Endodermal cell (in vitro differentiated cells): ENCODE measurements around the gene AVPR1B. TPM values are rescaled to one million over a fixed set of nuclear protein-coding genes. Genes with fewer than 3 reads are reported as not detected.

ENCODE experiments used
- DNase-seq: peaks from one replicate; pipeline ENCODE4 v3.0.0-alpha.2; 2017
- H3K27ac ChIP-seq: 2 replicates; pipeline ENCODE4 v1.5.1; 2013; ENCODE audit warnings: mild to moderate bottlenecking, low read depth, low read length, moderate library complexity
- H3K27me3 ChIP-seq: 2 replicates; pipeline ENCODE4 v1.6.1; 2013; ENCODE audit warnings: mild to moderate bottlenecking, low read length, moderate library complexity; ENCODE audit not compliant: insufficient read depth, control insufficient read depth, poor library complexity, severe bottlenecking
- H3K36me3 ChIP-seq: 2 replicates; pipeline ENCODE4 v1.7.0; 2013; ENCODE audit warnings: mild to moderate bottlenecking, low read length, moderate library complexity; ENCODE audit not compliant: control insufficient read depth, insufficient read depth
- H3K4me1 ChIP-seq: one replicate; pipeline ENCODE4 v1.7.0; 2013; ENCODE audit warnings: low read length; ENCODE audit not compliant: control insufficient read depth, insufficient read depth
- H3K4me3 ChIP-seq: 2 replicates; pipeline ENCODE4 v1.5.1; 2013; ENCODE audit warnings: mild to moderate bottlenecking, low read length, moderate library complexity
- H3K9ac ChIP-seq: 2 replicates; pipeline ENCODE4 v1.6.1; 2013; ENCODE audit warnings: mild to moderate bottlenecking, low read length, moderate library complexity; ENCODE audit not compliant: poor library complexity, severe bottlenecking; ENCODE audit errors: extremely low read depth
- H3K9me3 ChIP-seq: 2 replicates; pipeline ENCODE4 v1.6.1; 2013; ENCODE audit warnings: mild to moderate bottlenecking, low read length, moderate library complexity; ENCODE audit not compliant: control insufficient read depth
- H3K27ac Mint-ChIP-seq: 2 replicates; pipeline ENCODE4 v1.8.0; 2020; ENCODE audit warnings: mixed read lengths
- H3K27me3 Mint-ChIP-seq: 2 replicates; pipeline ENCODE4 v1.8.0; 2021; ENCODE audit warnings: mild to moderate bottlenecking, mixed read lengths; ENCODE audit not compliant: insufficient read depth
- H3K36me3 Mint-ChIP-seq: 2 replicates; pipeline ENCODE4 v1.8.0; 2020; ENCODE audit warnings: low read depth, mixed read lengths
- H3K4me1 Mint-ChIP-seq: 2 replicates; pipeline ENCODE4 v1.8.0; 2020; ENCODE audit warnings: mixed read lengths
- H3K4me3 Mint-ChIP-seq: 2 replicates; pipeline ENCODE4 v1.8.0; 2020; ENCODE audit warnings: mild to moderate bottlenecking, moderate library complexity, mixed read lengths
- H3K9me3 Mint-ChIP-seq: 2 replicates; pipeline ENCODE4 v1.8.0; 2020; ENCODE audit warnings: mild to moderate bottlenecking, mixed read lengths
- WGBS, 2 experiments: methylation state at CpG; one replicate each; pipeline versions ENCODE4 v1.1.5 to v1.1.7; 2013; ENCODE audit warnings: missing lambda C conversion rate in 2 of 2, mixed read lengths in 1 of 2; ENCODE audit not compliant: insufficient coverage in 1 of 2, insufficient read length in 1 of 2; 5-methylcytosine and 5-hydroxymethylcytosine counted together
- total RNA-seq, 2 donors: library from RNA; stranded (reverse); fragmentation: NEBNext Ultra II Directional in 1 of 2; extraction: Animal tissue kit (Norgen Biotek cat#: 25700) in 1 of 2; gene quantifications; 2 replicates in 1 of 2; 3 replicates in 1 of 2; pipeline ENCODE4 v1.2.1, GENCODE V29; 2021
- TF ChIP-seq, protein P1 (sequence below): fragments of 200-600 bp; sonication (generic); conservative IDR thresholded peaks from 2 replicates; pipeline ENCODE4 v1.5.0; 2021; ENCODE audit warnings: antibody characterized with exemption, mild to moderate bottlenecking

AVPR1B gene
- total RNA-seq, 2 donors from 2014 or later, result 0.11 TPM; not detected in 1

DNA sequence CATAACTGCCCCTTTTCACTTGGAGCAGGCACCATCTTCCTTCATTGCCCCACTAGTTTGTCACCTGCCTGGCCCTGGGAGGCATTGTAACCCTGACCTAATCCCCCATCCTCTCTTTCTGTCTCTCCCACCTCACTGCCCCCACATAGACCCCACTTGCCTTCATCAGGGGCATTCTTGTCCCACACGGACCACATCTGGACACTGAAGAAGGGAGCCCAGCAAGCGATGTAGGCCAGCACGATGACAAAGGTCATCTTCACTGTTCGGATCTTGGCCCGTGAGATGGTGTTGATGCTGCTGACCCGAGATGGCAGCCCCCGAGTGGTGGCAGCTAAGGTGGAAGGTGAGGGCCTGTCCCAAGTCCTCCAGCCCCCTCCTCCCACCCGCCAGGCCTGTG, 1.4 kb downstream of the AVPR1B start:
- no peak for DNase-seq
- no peak overlapping the region for H3K4me3 Mint-ChIP-seq
- H3K4me3 ChIP-seq, result no peak overlapping the region
- no peaks in the 10 kb centered on the region for H3K4me1 ChIP-seq
- 91 to 94% methylated on average over 6 to 8 of the region's 8 CpGs for WGBS, 2 experiments
- no peaks in the 10 kb centered on the region for H3K36me3 Mint-ChIP-seq
- H3K27ac ChIP-seq, result no peak overlapping the region
- peaks cover 43% of the 10 kb centered on the region for H3K27me3 ChIP-seq
- H3K9me3 ChIP-seq, result peaks cover 10% of the 10 kb centered on the region
- H3K9ac ChIP-seq, result no peak overlapping the region
- TF ChIP-seq, protein P1, sequence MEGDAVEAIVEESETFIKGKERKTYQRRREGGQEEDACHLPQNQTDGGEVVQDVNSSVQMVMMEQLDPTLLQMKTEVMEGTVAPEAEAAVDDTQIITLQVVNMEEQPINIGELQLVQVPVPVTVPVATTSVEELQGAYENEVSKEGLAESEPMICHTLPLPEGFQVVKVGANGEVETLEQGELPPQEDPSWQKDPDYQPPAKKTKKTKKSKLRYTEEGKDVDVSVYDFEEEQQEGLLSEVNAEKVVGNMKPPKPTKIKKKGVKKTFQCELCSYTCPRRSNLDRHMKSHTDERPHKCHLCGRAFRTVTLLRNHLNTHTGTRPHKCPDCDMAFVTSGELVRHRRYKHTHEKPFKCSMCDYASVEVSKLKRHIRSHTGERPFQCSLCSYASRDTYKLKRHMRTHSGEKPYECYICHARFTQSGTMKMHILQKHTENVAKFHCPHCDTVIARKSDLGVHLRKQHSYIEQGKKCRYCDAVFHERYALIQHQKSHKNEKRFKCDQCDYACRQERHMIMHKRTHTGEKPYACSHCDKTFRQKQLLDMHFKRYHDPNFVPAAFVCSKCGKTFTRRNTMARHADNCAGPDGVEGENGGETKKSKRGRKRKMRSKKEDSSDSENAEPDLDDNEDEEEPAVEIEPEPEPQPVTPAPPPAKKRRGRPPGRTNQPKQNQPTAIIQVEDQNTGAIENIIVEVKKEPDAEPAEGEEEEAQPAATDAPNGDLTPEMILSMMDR, result no peak
- peaks cover 14% of the 10 kb centered on the region for H3K4me1 Mint-ChIP-seq
- H3K27ac Mint-ChIP-seq, result no peak overlapping the region
- peaks cover 7% of the 10 kb centered on the region for H3K9me3 Mint-ChIP-seq
- H3K27me3 Mint-ChIP-seq, result peaks cover 47% of the 10 kb centered on the region
- no peaks in the 10 kb centered on the region for H3K36me3 ChIP-seq

DNA sequence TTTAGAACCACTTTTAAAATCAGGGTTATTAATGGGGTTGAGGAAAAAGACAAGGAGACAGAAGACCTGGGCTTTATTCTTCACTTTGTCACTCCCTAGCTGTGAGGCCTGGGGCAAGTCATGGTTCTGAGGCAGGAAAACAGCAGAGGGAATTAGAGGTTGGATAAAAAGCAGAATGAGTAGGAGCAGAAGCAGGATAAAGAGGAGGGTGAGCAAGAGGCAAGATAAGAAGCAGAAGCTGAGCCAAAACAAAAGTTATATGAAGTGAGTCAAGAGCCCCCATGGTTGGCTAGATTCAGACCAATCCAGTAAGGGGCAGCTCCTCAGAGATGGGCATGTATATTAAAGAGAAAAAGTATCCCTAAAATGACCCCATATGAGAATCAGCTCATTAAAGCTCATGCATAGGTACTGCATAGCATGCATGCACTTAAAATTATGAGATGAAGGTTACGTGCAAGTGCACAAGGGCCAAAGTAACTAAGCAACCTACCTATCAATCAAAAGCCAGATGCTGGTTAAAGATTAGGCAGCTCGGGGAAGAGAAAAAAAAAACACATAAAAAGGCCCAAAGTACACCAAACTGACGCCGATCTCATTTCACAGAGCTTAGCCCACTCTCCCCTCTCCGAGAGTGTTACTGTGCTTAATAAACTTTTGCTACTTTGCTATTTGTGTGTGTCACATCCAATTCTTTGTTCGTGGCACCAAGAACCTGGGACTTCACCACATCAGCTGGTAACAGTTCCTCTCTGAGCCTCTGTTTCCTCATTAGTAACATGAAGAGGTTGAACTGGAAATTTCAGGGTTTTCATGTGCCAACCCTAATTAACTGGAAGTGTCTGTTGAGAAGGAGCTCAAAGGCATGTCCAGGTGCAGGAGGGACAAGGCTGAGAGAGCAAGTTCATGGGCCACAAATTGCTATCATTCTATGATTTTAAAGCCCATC, 2.2 kb downstream of the AVPR1B start:
- Histone ChIP-seq H3K36me3 (no peaks in the 10 kb centered on the region), H3K27me3 (peaks cover 43% of the 10 kb centered on the region), H3K4me1 (no peaks in the 10 kb centered on the region), H3K9me3 (peaks cover 1% of the 10 kb centered on the region), H3K9ac (no peak overlapping the region), H3K27ac (no peak overlapping the region), H3K4me3 (no peak overlapping the region)
- H3K4me3 Mint-ChIP-seq, result no peak overlapping the region
- no peak for DNase-seq
- peaks cover 3% of the 10 kb centered on the region for H3K9me3 Mint-ChIP-seq
- TF ChIP-seq, protein P1, result no peak
- H3K4me1 Mint-ChIP-seq, result peaks cover 14% of the 10 kb centered on the region
- 91 to 100% methylated on average over 4 to 6 of the region's 6 CpGs for WGBS, 2 experiments
- no peak overlapping the region for H3K27ac Mint-ChIP-seq
- H3K27me3 Mint-ChIP-seq, result peaks cover 47% of the 10 kb centered on the region
- H3K36me3 Mint-ChIP-seq, result no peaks in the 10 kb centered on the region

DNA sequence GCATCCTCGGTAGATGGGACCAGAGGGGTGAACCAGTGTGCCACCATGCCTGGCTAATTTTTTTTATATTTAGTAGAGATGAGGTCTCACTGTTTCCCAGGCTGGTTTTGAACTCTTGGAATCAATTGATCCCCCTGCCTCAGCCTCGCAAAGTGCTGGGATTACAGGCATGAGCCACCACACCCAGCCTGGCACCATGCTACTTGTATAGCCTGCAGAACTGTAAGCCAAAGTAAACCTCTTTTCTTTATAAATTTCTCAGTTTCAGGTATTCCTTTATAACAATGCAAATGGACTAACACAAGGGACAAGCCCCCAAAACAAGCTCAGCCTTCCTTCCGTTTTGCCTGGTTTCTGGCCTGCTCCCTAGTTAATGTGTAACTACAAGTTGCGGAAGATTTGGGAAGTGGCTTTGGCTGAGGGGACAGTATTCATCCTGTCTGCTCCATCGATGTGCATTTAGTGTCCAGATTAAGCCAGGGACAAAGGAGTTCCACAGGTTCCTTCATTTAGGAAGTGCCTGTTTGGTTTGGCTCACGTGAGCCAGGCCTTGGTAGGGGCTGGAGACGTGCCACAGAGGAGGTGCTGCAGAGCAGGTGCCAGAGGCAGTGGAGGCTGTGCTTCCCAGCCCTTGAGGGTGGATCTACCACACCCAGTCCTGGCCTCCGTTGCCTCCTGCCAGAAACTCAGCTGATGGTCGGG, 4.4 kb downstream of the AVPR1B start:
- TF ChIP-seq, protein P1, result no peak
- no peak overlapping the region for H3K27ac Mint-ChIP-seq
- no peaks in the 10 kb centered on the region for H3K9me3 Mint-ChIP-seq
- H3K27me3 Mint-ChIP-seq, result peaks cover 33% of the 10 kb centered on the region
- 91 to 92% methylated on average over 9 of the region's 9 CpGs for WGBS, 2 experiments
- H3K4me1 ChIP-seq, result no peaks in the 10 kb centered on the region
- H3K27ac ChIP-seq, result no peak overlapping the region
- no peak overlapping the region for H3K4me3 Mint-ChIP-seq
- no peak for DNase-seq
- no peaks in the 10 kb centered on the region for H3K9me3 ChIP-seq
- peaks cover 34% of the 10 kb centered on the region for H3K27me3 ChIP-seq
- no peak overlapping the region for H3K4me3 ChIP-seq
- H3K9ac ChIP-seq, result no peak overlapping the region
- no peaks in the 10 kb centered on the region for H3K36me3 Mint-ChIP-seq
- no peaks in the 10 kb centered on the region for H3K36me3 ChIP-seq
- peaks cover 9% of the 10 kb centered on the region for H3K4me1 Mint-ChIP-seq
